H9 (cell line): ENCODE results near the gene ACVR1B. TPM values are rescaled to one million over a fixed set of nuclear protein-coding genes. Genes with fewer than 3 reads are reported as not detected.
A peak's percentile ranks its signal among the peaks of the same experiment; 100 is the strongest.

Source experiments
- DNase-seq: peaks from one replicate; pipeline ENCODE4 v3.0.0-alpha.2; 2017
- H2AFZ ChIP-seq: one replicate; pipeline ENCODE4 v1.6.1; 2013; ENCODE audit warnings: mild to moderate bottlenecking, low read length, control low read depth, moderate library complexity
- H2AK5ac ChIP-seq: 2 replicates; pipeline ENCODE4 v1.6.1; 2013; ENCODE audit warnings: low read length, control low read depth, mixed read lengths; ENCODE audit not compliant: insufficient read length
- H2BK120ac ChIP-seq: one replicate; pipeline ENCODE4 v1.6.1; 2013; ENCODE audit warnings: low read depth, mild to moderate bottlenecking, low read length, control low read depth, inconsistent platforms; ENCODE audit not compliant: poor library complexity, severe bottlenecking
- H2BK12ac ChIP-seq: 2 replicates; pipeline ENCODE4 v1.6.1; 2013; ENCODE audit warnings: low read length, control low read depth, mixed read lengths, low read depth; ENCODE audit not compliant: insufficient read length
- H2BK15ac ChIP-seq: 2 replicates; pipeline ENCODE4 v1.6.1; 2013; ENCODE audit warnings: low read depth, low read length, control low read depth
- H2BK20ac ChIP-seq: one replicate; pipeline ENCODE4 v1.6.1; 2013; ENCODE audit warnings: low read depth, mild to moderate bottlenecking, low read length, control low read depth, inconsistent platforms; ENCODE audit not compliant: poor library complexity, severe bottlenecking
- H2BK5ac ChIP-seq: 2 replicates; pipeline ENCODE4 v1.6.1; 2013; ENCODE audit warnings: low read length, control low read depth, mixed read lengths; ENCODE audit not compliant: insufficient read length
- H3K14ac ChIP-seq: 2 replicates; pipeline ENCODE4 v1.6.1; 2013; ENCODE audit warnings: low read length, control low read depth; ENCODE audit not compliant: insufficient read depth
- H3K18ac ChIP-seq: 2 replicates; pipeline ENCODE4 v1.6.1; 2013; ENCODE audit warnings: low read depth, mild to moderate bottlenecking, mixed read lengths, low read length, control low read depth; ENCODE audit not compliant: insufficient read length
- H3K23ac ChIP-seq: 2 replicates; pipeline ENCODE4 v1.6.1; 2013; ENCODE audit warnings: low read length, control low read depth, mixed read lengths, low read depth; ENCODE audit not compliant: insufficient read length
- H3K23me2 ChIP-seq: 2 replicates; pipeline ENCODE4 v1.6.1; 2013; ENCODE audit warnings: low read depth, mild to moderate bottlenecking, mixed read lengths, low read length, control low read depth; ENCODE audit not compliant: insufficient read length, poor library complexity, severe bottlenecking
- H3K27ac ChIP-seq: 2 replicates; pipeline ENCODE4 v1.5.1; 2013; ENCODE audit warnings: low read length, control low read depth, mixed read lengths, low read depth; ENCODE audit not compliant: insufficient read length
- H3K27me3 ChIP-seq: 2 replicates; pipeline ENCODE4 v1.6.1; 2013; ENCODE audit warnings: low read length, control low read depth, inconsistent platforms; ENCODE audit not compliant: insufficient read depth
- H3K4ac ChIP-seq: 2 replicates; pipeline ENCODE4 v1.6.1; 2013; ENCODE audit warnings: low read depth, mild to moderate bottlenecking, control low read depth, inconsistent platforms, low read length, moderate library complexity
- H3K4me1 ChIP-seq: 2 replicates; pipeline ENCODE4 v1.6.1; 2013; ENCODE audit warnings: low read length, control low read depth, inconsistent platforms; ENCODE audit not compliant: insufficient read depth
- H3K4me2 ChIP-seq: 2 replicates; pipeline ENCODE4 v1.6.1; 2013; ENCODE audit warnings: low read length, control low read depth, mixed read lengths; ENCODE audit not compliant: insufficient read length, insufficient read depth
- H3K56ac ChIP-seq: 2 replicates; pipeline ENCODE4 v1.6.1; 2013; ENCODE audit warnings: low read depth, mild to moderate bottlenecking, mixed read lengths, low read length, control low read depth; ENCODE audit not compliant: insufficient read length
- H3K79me1 ChIP-seq: 2 replicates; pipeline ENCODE4 v1.6.1; 2013; ENCODE audit warnings: low read depth, mild to moderate bottlenecking, moderate library complexity, low read length, control low read depth, inconsistent platforms; ENCODE audit not compliant: insufficient read depth, poor library complexity, severe bottlenecking
- H3K79me2 ChIP-seq: 2 replicates; pipeline ENCODE4 v1.6.1; 2013; ENCODE audit warnings: low read length, control low read depth, inconsistent platforms; ENCODE audit not compliant: insufficient read depth
- H3K9ac ChIP-seq: 2 replicates; pipeline ENCODE4 v1.6.1; 2013; ENCODE audit warnings: low read length, control low read depth, mixed read lengths; ENCODE audit not compliant: insufficient read length; ENCODE audit errors: extremely low read depth
- H3K9me3 ChIP-seq: one replicate; pipeline ENCODE4 v1.6.1; 2013; ENCODE audit warnings: low read depth, low read length, inconsistent platforms; ENCODE audit not compliant: control insufficient read depth
- H3T11ph ChIP-seq: one replicate; pipeline ENCODE4 v1.6.1; 2013; ENCODE audit warnings: mild to moderate bottlenecking, low read length, control low read depth, inconsistent platforms
- H4K20me1 ChIP-seq: one replicate; pipeline ENCODE4 v1.6.1; 2013; ENCODE audit not compliant: control insufficient read depth, insufficient read length, insufficient read depth
- H4K5ac ChIP-seq: 2 replicates; pipeline ENCODE4 v1.6.1; 2013; ENCODE audit warnings: low read depth, mild to moderate bottlenecking, mixed read lengths, low read length, control low read depth; ENCODE audit not compliant: insufficient read length
- H4K8ac ChIP-seq: replicated peaks from 2 replicates; pipeline ENCODE4 v1.6.1; 2013; ENCODE audit warnings: low read length, control low read depth, mixed read lengths, low read depth; ENCODE audit not compliant: insufficient read length
- H4K91ac ChIP-seq: 2 replicates; pipeline ENCODE4 v1.6.1; 2013; ENCODE audit warnings: low read depth, mild to moderate bottlenecking, moderate library complexity, mixed read lengths, low read length, control low read depth; ENCODE audit not compliant: insufficient read length
- H3K27ac Mint-ChIP-seq, 3 experiments: 2 replicates in 2 of 3; 3 replicates in 1 of 3; pipeline ENCODE4 v1.8.0; 2020 to 2021; ENCODE audit warnings: mixed read lengths in 3 of 3, mild to moderate bottlenecking in 1 of 3, moderate library complexity in 1 of 3
- H3K27me3 Mint-ChIP-seq: 2 replicates; pipeline ENCODE4 v1.8.0; 2021; ENCODE audit warnings: low read depth, mild to moderate bottlenecking, moderate library complexity, mixed read lengths
- H3K36me3 Mint-ChIP-seq, 3 experiments: 2 replicates in 2 of 3; 3 replicates in 1 of 3; pipeline ENCODE4 v1.8.0; 2020 to 2021; ENCODE audit warnings: low read depth in 3 of 3, mixed read lengths in 3 of 3; ENCODE audit not compliant: insufficient read depth in 1 of 3
- H3K4me1 Mint-ChIP-seq, 2 experiments: 2 replicates each; pipeline ENCODE4 v1.8.0; 2020; ENCODE audit warnings: mixed read lengths in 2 of 2
- H3K4me3 Mint-ChIP-seq, 2 experiments: 2 replicates in 1 of 2; 3 replicates in 1 of 2; pipeline ENCODE4 v1.8.0; 2020 to 2021; ENCODE audit warnings: mild to moderate bottlenecking in 2 of 2, mixed read lengths in 2 of 2, moderate library complexity in 1 of 2
- H3K9me3 Mint-ChIP-seq, 2 experiments: 2 replicates in 1 of 2; 3 replicates in 1 of 2; pipeline ENCODE4 v1.8.0; 2020; ENCODE audit warnings: mild to moderate bottlenecking in 2 of 2, mixed read lengths in 2 of 2, moderate library complexity in 1 of 2
- WGBS: extraction: QIAGEN DNeasy Blood & Tissue Kit; methylation state at CpG from one replicate; pipeline ENCODE4 v1.1.7; 2013; ENCODE audit warnings: missing lambda C conversion rate, low lambda C conversion rate, mixed read lengths; ENCODE audit not compliant: insufficient read length; ENCODE audit errors: extremely low coverage; 5-methylcytosine and 5-hydroxymethylcytosine counted together
- total RNA-seq: library from RNA; stranded (reverse); gene quantifications from 2 replicates; pipeline ENCODE4 v1.2.1, GENCODE V29; 2021
- TF ChIP-seq, protein P1 (sequence below): fragments of 200-600 bp; sonication (generic); conservative IDR thresholded peaks from 3 replicates; pipeline ENCODE4 v1.8.0; 2021; ENCODE audit warnings: antibody characterized with exemption, mild to moderate bottlenecking

Gene ACVR1B
- total RNA-seq, 1 experiment from 2014 or later: 16.3 TPM

DNA sequence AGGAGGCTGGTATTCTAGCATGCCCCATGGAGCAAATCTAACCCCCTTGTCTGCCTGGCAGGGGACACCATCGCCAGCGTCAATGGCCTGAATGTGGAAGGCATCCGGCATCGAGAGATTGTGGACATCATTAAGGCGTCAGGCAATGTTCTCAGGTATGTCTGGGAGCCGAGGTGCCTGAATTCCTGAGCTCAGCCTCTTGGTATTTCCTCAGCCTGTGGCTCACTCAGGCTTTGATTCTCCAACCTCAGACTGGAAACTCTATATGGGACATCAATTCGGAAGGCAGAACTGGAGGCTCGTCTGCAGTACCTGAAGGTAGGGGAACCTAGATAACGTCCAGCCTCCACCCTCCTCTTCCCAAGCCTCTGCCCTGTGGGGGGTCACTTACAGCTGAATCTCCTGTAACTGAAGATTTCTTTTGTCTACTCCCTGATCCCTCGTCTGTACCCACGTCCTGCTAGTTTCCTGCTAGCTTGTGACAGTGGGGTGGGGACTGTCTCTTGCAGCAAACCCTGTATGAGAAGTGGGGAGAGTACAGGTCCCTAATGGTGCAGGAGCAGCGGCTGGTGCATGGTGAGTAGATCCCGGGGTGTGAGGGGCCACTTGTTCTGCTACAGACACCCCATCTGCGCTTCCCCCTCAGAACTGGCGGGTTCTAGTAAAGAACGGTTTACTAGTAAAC is 62.3 kb downstream of the ACVR1B start:
- H3K4me2 ChIP-seq: no peak overlapping the region
- H3K79me2 ChIP-seq: no peaks in the 10 kb centered on the region
- no peaks in the 10 kb centered on the region for H4K20me1 ChIP-seq
- no peak overlapping the region for H3K18ac ChIP-seq
- no peak overlapping the region for H3K14ac ChIP-seq
- peaks cover 0 to 14% (median 10%) of the 10 kb centered on the region in 3 experiments; a peak in 3 of 7 replicates for H3K36me3 Mint-ChIP-seq
- no peak overlapping the region for H2BK12ac ChIP-seq
- no peak overlapping the region; a peak in 1 of 7 replicates for H3K27ac Mint-ChIP-seq
- no peak overlapping the region for H2BK15ac ChIP-seq
- H3K79me1 ChIP-seq: no peaks in the 10 kb centered on the region
- H4K91ac ChIP-seq: no peak overlapping the region
- peaks cover 26 to 45% of the 10 kb centered on the region in 2 experiments for H3K4me1 Mint-ChIP-seq
- H3K4me3 Mint-ChIP-seq: 0 out of 5 replicates have a peak overlapping the region, but pooled peaks of 1 of the 2 experiments have one; percentile 14
- no peak overlapping the region for H3K56ac ChIP-seq
- H3K27ac ChIP-seq: no peak overlapping the region
- H3K4me1 ChIP-seq: peaks cover 5% of the 10 kb centered on the region; the same call in 1 of the 2 replicates
- no peak overlapping the region for H2BK20ac ChIP-seq
- no peak overlapping the region for H4K8ac ChIP-seq
- H3K9ac ChIP-seq: no peak overlapping the region
- H2AK5ac ChIP-seq: no peak overlapping the region
- H4K5ac ChIP-seq: no peak overlapping the region
- no peaks in the 10 kb centered on the region; a peak in 1 of 5 replicates for H3K9me3 Mint-ChIP-seq
- no peak overlapping the region for H3K23ac ChIP-seq
- WGBS: no CpG with 5 or more reads among the region's 16 CpGs
- no peaks in the 10 kb centered on the region for H3K23me2 ChIP-seq
- no peak overlapping the region for H3K4ac ChIP-seq
- no peak for DNase-seq
- H2BK120ac ChIP-seq: no peak overlapping the region
- peaks cover 77% of the 10 kb centered on the region for H3K27me3 Mint-ChIP-seq
- H3T11ph ChIP-seq: no peak overlapping the region
- H2BK5ac ChIP-seq: no peak overlapping the region
- no peaks in the 10 kb centered on the region for H3K9me3 ChIP-seq
- H2AFZ ChIP-seq: no peak overlapping the region
- TF ChIP-seq, protein P1, sequence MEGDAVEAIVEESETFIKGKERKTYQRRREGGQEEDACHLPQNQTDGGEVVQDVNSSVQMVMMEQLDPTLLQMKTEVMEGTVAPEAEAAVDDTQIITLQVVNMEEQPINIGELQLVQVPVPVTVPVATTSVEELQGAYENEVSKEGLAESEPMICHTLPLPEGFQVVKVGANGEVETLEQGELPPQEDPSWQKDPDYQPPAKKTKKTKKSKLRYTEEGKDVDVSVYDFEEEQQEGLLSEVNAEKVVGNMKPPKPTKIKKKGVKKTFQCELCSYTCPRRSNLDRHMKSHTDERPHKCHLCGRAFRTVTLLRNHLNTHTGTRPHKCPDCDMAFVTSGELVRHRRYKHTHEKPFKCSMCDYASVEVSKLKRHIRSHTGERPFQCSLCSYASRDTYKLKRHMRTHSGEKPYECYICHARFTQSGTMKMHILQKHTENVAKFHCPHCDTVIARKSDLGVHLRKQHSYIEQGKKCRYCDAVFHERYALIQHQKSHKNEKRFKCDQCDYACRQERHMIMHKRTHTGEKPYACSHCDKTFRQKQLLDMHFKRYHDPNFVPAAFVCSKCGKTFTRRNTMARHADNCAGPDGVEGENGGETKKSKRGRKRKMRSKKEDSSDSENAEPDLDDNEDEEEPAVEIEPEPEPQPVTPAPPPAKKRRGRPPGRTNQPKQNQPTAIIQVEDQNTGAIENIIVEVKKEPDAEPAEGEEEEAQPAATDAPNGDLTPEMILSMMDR: no peak
- peaks cover 2% of the 10 kb centered on the region; the same call in 1 of the 2 replicates for H3K27me3 ChIP-seq
